AG09309 (cell line): ENCODE measurements around the gene PLCB2.

Source experiments
- DNase-seq: peaks from one replicate; pipeline ENCODE4 v3.0.0-alpha.2; 2010; ENCODE audit warnings: low read depth
- H3K4me3 ChIP-seq: 2 replicates; pipeline ENCODE4 v1.5.1; 2011; ENCODE audit warnings: mild to moderate bottlenecking, low read depth, low read length, moderate library complexity; ENCODE audit not compliant: control insufficient read depth
- CTCF ChIP-seq: IDR thresholded peaks from 2 replicates; pipeline ENCODE4 v1.5.1; 2011; ENCODE audit warnings: mild to moderate bottlenecking, low read depth, low read length, inconsistent platforms; ENCODE audit not compliant: insufficient read depth, control insufficient read depth; ENCODE audit errors: missing control alignments

PLCB2 gene

GRCh38 chr15:40293006-40293405 lies 14.7 kb downstream of the PLCB2 start:
- no peak overlapping the region for H3K4me3 ChIP-seq
- TF ChIP-seq CTCF, result no peak
- no peak for DNase-seq

- H3K4me3 ChIP-seq, result no peak overlapping the region
- TF ChIP-seq CTCF, result no peak
- no peak for DNase-seq
Measured at GRCh38 chr15:40292246-40292645, 15.5 kb downstream of the PLCB2 start.

GRCh38 chr15:40290918-40291574 lies 16.7 kb downstream of the PLCB2 start:
- TF ChIP-seq CTCF, result no peak
- H3K4me3 ChIP-seq, result peak overlapping the region; percentile 22
- no peak for DNase-seq

GRCh38 chr15:40290545-40290917 lies 17.2 kb downstream of the PLCB2 start:
- no peak for TF ChIP-seq CTCF
- no peak overlapping the region for H3K4me3 ChIP-seq
- no peak for DNase-seq

GRCh38 chr15:40289140-40289775 lies 18.5 kb downstream of the PLCB2 start:
- no peak for TF ChIP-seq CTCF
- no peak overlapping the region for H3K4me3 ChIP-seq
- DNase-seq, result no peak

- H3K4me3 ChIP-seq, result no peak overlapping the region
- DNase-seq, result no peak
- no peak for TF ChIP-seq CTCF
Measured at GRCh38 chr15:40287968-40288367, 19.8 kb downstream of the PLCB2 start.
